HFFc6 (cell line): ENCODE data around the gene EMP2. TPM values are rescaled to one million over a fixed set of nuclear protein-coding genes. Genes with fewer than 3 reads are reported as not detected.
"Not testable (repeated sequence)": the region's sequence is repeated elsewhere in the genome, so short reads cannot be mapped to it uniquely, and the experiment has no call there.

Experiments
- DNase-seq: peaks from one replicate; pipeline ENCODE4 v3.0.0-alpha.2; 2018
- H3K27ac Mint-ChIP-seq: 2 replicates; pipeline ENCODE4 v1.8.0; 2020; ENCODE audit warnings: mild to moderate bottlenecking, mixed read lengths
- H3K27me3 Mint-ChIP-seq: 2 replicates; pipeline ENCODE4 v1.8.0; 2021; ENCODE audit warnings: mild to moderate bottlenecking, moderate library complexity, mixed read lengths; ENCODE audit not compliant: insufficient read depth
- H3K36me3 Mint-ChIP-seq: 2 replicates; pipeline ENCODE4 v1.8.0; 2021; ENCODE audit warnings: low read depth, mixed read lengths
- H3K4me1 Mint-ChIP-seq: 2 replicates; pipeline ENCODE4 v1.8.0; 2020; ENCODE audit warnings: low read depth, mixed read lengths
- H3K4me3 Mint-ChIP-seq: 2 replicates; pipeline ENCODE4 v1.8.0; 2020; ENCODE audit warnings: mild to moderate bottlenecking, moderate library complexity, mixed read lengths
- H3K9me3 Mint-ChIP-seq: 2 replicates; pipeline ENCODE4 v1.8.0; 2020; ENCODE audit warnings: mild to moderate bottlenecking, mixed read lengths
- total RNA-seq, 6 experiments: library from RNA; stranded (reverse); fragmentation: NEBNext Ultra II Directional; extraction: Animal tissue kit (Norgen Biotek cat#: 25700); gene quantifications; 2 replicates in 1 of 6; 3 replicates in 5 of 6; pipeline ENCODE4 v1.2.3, GENCODE V29; 2021
- TF ChIP-seq, protein P1 (sequence below): fragments of 200-600 bp; sonication (generic); IDR thresholded peaks from 2 replicates; pipeline ENCODE4 v1.5.0; 2021; ENCODE audit warnings: antibody characterized with exemption, mild to moderate bottlenecking

Gene EMP2
- total RNA-seq, 6 experiments from 2014 or later: 14.3 to 35.7 (median 29.7) TPM

DNA sequence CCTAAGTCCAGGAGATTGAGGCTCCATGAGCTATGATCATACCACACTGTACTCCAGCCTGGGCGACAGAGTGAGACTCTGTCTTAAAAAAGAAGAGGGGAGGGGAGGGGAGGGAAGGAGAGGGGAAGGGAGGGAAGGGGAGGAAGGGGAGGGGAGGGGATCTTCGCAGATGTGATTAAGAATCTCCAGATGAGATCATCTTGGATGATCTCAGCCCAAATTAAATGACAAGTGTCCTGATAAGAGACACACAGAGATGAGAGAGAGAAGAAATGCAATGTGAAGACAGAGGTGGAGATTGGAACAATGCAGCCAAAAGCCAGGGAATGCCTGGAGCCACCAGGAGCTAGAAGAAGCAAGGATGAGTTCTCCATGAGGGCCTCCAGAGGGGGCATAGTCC, 70.1 kb downstream of the EMP2 start:
- DNase-seq: no peak
- Mint-ChIP-seq H3K27ac (no peak overlapping the region), H3K36me3 (no peaks in the 10 kb centered on the region), H3K4me3 (no peak overlapping the region), H3K9me3 (no peaks in the 10 kb centered on the region), H3K4me1 (peaks cover 7% of the 10 kb centered on the region; the same call in 1 of the 2 replicates), H3K27me3 (peaks cover 2% of the 10 kb centered on the region; the same call in 1 of the 2 replicates)
- TF ChIP-seq, protein P1, sequence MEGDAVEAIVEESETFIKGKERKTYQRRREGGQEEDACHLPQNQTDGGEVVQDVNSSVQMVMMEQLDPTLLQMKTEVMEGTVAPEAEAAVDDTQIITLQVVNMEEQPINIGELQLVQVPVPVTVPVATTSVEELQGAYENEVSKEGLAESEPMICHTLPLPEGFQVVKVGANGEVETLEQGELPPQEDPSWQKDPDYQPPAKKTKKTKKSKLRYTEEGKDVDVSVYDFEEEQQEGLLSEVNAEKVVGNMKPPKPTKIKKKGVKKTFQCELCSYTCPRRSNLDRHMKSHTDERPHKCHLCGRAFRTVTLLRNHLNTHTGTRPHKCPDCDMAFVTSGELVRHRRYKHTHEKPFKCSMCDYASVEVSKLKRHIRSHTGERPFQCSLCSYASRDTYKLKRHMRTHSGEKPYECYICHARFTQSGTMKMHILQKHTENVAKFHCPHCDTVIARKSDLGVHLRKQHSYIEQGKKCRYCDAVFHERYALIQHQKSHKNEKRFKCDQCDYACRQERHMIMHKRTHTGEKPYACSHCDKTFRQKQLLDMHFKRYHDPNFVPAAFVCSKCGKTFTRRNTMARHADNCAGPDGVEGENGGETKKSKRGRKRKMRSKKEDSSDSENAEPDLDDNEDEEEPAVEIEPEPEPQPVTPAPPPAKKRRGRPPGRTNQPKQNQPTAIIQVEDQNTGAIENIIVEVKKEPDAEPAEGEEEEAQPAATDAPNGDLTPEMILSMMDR: no peak

DNA sequence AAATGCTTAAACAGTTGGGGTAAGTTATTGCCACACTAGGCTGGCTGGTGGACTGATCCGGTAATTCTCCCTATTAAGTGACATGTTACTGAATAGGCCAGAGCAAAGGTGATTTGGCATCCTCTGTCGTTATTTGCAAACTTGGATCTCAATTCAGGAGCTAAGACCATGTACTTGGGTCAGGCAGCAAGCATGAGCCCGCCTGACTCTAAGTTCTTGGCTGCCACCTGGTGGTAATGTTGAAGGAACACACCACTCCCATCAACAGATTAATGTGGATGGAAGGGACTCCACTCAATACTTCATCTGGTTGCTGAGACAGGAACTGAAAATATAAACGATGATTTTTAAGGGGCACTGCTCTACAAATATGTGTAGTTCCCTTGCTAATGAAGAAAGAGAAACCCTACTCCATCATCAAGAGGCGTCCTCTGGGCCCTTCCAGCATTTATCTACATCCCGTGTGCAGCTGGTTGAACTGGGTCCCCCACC, 70.8 kb downstream of the EMP2 start:
- no peak overlapping the region for H3K27ac Mint-ChIP-seq
- no peaks in the 10 kb centered on the region for H3K36me3 Mint-ChIP-seq
- H3K9me3 Mint-ChIP-seq: no peaks in the 10 kb centered on the region
- H3K27me3 Mint-ChIP-seq: peaks cover 2% of the 10 kb centered on the region; the same call in 1 of the 2 replicates
- H3K4me3 Mint-ChIP-seq: no peak overlapping the region
- peak; percentile 74 for DNase-seq
- H3K4me1 Mint-ChIP-seq: peaks cover under 1% of the 10 kb centered on the region; the same call in 1 of the 2 replicates
- TF ChIP-seq, protein P1: peak; percentile 89

DNA sequence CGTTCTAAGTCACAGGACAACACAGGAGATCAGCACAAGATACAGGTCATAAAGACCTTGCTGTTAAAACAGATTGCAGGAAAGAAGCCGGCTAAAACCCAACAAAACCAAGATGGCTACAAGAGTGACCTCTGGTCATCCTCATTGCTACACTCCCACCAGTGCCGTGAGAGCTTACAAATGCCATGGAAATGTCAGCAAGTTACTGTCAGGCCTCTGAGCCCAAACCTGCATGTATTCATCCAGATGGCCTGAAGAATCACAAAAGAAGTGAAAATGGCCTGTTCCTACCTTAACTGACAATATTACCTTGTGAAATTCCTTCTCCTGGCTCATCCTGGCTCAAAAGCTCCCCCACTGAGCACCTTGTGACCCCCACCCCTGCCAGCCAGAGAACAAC, 75.1 kb downstream of the EMP2 start:
- not testable (repeated sequence) for H3K4me3 Mint-ChIP-seq

DNA sequence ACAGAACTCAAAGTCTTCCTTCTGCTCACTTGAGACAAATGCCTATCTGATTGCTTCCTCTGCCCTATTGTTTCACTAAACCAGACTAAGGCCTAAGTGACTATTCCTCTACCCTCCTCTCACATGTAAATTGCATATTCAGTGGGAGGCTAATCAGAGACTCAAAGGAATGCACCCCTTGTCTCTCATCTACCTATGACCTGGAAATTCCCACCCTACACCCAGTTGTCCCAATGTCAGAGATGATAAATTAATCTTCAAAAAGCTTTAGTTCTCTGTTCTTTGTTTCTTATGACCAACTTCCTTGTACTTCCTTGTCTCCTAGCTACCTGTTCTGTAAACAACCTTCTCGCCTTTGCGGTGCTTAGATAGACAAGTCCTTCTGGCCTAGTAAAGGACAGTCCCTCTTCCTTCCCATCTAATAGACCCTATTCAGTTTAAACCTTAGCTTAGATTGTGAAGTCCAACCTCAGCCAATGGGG, 76.0 kb downstream of the EMP2 start:
- Mint-ChIP-seq H3K4me1 (no peaks in the 10 kb centered on the region), H3K36me3 (no peaks in the 10 kb centered on the region), H3K4me3 (no peak overlapping the region), H3K27me3 (no peaks in the 10 kb centered on the region; the same call in 1 of the 2 replicates), H3K27ac (no peak overlapping the region), H3K9me3 (no peaks in the 10 kb centered on the region)
- TF ChIP-seq, protein P1: no peak
- DNase-seq: no peak

More for the DNA sequence above, 75.1 kb downstream of the EMP2 start:
- not testable (repeated sequence) for H3K27ac Mint-ChIP-seq, H3K9me3 Mint-ChIP-seq, H3K27me3 Mint-ChIP-seq, H3K4me1 Mint-ChIP-seq, H3K36me3 Mint-ChIP-seq, DNase-seq

DNA sequence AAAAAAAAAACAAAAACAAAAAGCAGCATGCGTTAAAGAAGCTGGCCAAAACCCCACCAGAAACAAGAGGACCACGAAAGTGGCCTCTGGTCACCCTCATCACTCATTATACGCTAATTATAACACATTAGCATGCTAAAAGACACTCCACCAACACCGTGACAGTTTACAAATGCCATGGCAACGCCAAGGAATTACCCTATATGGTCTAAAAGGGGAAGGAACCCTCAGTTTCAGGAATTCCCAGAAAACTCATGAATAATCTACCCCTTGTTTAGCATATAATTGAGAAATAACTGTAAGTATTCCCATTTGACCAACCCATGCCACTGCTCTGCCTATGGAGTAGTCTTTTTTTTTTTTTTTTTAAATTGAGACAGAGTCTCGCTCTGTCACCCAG, 77.6 kb downstream of the EMP2 start:
- Mint-ChIP-seq H3K36me3 (no peaks in the 10 kb centered on the region), H3K27ac (no peak overlapping the region), H3K4me1 (no peaks in the 10 kb centered on the region), H3K4me3 (no peak overlapping the region), H3K9me3 (no peaks in the 10 kb centered on the region), H3K27me3 (no peaks in the 10 kb centered on the region)
- TF ChIP-seq, protein P1: no peak
- no peak for DNase-seq

DNA sequence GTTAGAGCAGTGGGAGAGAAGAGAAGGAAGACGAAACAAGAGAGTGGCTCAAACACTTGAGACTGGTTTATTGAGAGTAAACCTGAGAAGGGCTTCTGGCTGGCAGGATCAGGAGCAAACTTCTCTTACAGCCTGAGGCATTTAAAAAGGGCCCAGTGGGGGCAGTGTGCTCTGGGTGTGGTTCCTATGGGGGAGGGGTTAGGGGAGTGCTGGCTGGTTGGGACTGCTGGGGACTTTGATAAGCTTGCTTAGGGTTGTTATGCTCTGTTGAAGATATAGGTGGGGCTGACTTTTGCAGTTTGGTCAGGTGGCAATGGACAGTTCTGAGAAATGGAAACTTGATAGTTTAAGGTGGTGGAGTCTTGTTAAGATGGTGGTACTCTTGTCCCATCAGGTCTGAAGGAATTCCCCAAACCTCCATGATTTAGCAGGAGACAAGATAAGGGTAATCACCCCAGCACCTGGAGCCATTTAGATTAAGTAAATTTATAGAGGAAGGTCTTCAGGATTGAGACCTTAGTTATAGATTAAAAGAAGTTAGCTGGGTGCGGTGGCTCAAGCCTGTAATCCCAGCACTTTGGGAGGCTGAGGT, 79.3 kb downstream of the EMP2 start:
- no peaks in the 10 kb centered on the region for H3K4me1 Mint-ChIP-seq
- TF ChIP-seq, protein P1: no peak
- H3K27ac Mint-ChIP-seq: no peak overlapping the region
- no peak overlapping the region for H3K4me3 Mint-ChIP-seq
- H3K27me3 Mint-ChIP-seq: no peaks in the 10 kb centered on the region
- no peak for DNase-seq
- H3K9me3 Mint-ChIP-seq: no peaks in the 10 kb centered on the region
- H3K36me3 Mint-ChIP-seq: no peaks in the 10 kb centered on the region
